ENCODE results near the gene RPS3. TPM values are rescaled to one million over a fixed set of nuclear protein-coding genes. Genes with fewer than 3 reads are reported as not detected.

RPS3 gene
- total and polyA plus RNA-seq, 2 of the 13 experiments (the other 11 are each of a cell fraction or from before 2014, with no cell fraction given): 2,143 to 3,616 TPM

DNA sequence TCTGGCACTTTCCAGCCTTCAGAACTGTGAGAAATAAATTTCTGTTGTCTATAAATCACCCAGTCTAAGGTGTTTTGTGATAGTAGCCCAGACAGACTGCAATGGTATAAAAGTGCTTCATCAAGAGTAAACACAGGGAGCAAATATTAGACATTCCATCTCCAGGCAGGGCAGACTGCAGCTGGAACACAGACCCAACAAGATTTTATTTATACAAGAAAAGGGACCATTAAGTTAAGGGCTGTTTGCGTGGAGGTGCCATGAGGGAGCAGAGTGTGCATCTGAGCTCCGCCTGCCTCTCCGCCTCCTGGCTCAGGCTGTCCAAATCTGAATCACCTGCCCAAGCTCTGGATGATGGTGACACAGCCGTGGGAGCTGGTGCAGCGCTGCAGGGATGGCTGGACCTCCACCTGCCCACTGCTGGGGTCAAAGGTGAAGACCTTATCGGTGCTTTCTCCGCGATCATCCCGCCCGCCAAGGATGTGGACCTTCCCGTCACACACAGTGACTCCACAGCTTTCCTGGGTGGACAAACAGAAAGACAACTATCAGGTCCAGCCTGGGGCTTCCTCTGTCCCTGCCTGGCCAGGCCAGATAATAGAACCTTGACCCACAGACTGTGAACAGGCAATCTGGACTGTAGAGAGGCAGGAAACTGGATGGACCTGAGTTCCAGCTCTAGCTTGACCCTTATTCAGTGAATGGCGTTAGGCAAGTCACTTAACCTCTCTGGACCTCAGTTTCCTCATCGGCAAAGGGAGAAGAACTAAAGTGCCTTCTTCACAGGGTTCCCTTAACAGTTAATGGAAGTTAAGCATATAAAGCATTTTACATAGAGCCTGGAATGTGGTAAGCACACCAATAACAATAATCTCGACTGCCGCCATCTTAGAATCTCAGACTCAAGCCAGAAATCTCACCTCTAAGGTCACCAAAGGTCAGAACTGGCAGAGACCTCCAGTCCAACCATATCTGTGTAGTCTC, 23.2 kb downstream of the RPS3 start (continued):
- TF ChIP-seq MLLT10 (CRISPR knock-in tag; IDR thresholded peaks at IDR 0.05) (no peak), FOXO4 (CRISPR knock-in tag; conservative IDR thresholded peaks at IDR 0.05) (no peak), ZNF788 (CRISPR knock-in tag; IDR thresholded peaks at IDR 0.05; ENCODE audit: borderline replicate concordance) (no peak; the same call in 1 of the 2 replicates)

DNA sequence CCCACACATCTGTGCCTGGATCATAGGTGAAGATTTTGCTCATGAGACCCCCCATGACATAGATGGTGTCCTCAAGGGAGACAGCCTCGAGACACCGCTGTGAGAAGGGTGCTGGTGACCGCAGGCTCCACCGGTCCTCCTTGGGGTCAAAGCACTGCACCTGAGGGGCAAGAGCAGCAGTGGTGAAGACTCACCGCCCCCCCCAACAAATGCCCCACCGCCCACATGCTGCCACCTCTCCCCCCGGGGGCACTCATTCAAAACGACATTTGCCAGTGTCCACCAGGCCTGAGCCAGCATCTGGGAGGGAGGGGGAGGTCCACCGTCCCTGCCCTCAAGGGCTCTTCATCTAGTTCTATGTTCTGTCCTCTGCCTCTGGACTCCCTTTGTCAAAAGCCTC, 24.4 kb downstream of the RPS3 start:
- FAIRE-seq: no peak
- Histone ChIP-seq H3K27ac (ENCODE audit: extremely low read length, insufficient read depth, low read length) (no peak overlapping the region), H3K36me3 (replicated peaks in 1 of 2; ENCODE audit: control insufficient read depth in 1 of 2, insufficient read depth in 2 of 2, low read length in 2 of 2) (no peaks in the 10 kb centered on the region), H2AFZ (ENCODE audit: low read length) (no peak overlapping the region), H3K9me3 (ENCODE audit: low read length) (no peaks in the 10 kb centered on the region), H3K27me3 (ENCODE audit: control insufficient read depth in 1 of 2, insufficient read depth in 2 of 2, low read length in 2 of 2) (no peaks in the 10 kb centered on the region), H3K79me2 (ENCODE audit: insufficient read depth, low read length) (no peaks in the 10 kb centered on the region), H4K20me1 (ENCODE audit: insufficient read depth, low read length) (peaks cover 10% of the 10 kb centered on the region), H3K9ac (ENCODE audit: insufficient read depth, low read depth, low read length) (no peak overlapping the region), H3K4me2 (ENCODE audit: low read depth, low read length) (no peak overlapping the region), H3K4me1 (ENCODE audit: insufficient read depth, low read length) (peaks cover 48% of the 10 kb centered on the region), H3K4me3 (replicated peaks in 1 of 3; ENCODE audit: insufficient read depth in 1 of 3, low read depth in 2 of 3, low read length in 3 of 3) (no peak overlapping the region)
- no TSS peak for BruUV-seq (replicated peaks)
- DNase-seq (ENCODE audit: low spot score): no peak
- TF ChIP-seq HMG20A (CRISPR knock-in tag; IDR thresholded peaks at IDR 0.05; ENCODE audit: borderline replicate concordance): no peak
- no peak for TF ChIP-seq MIER2 (CRISPR knock-in tag; IDR thresholded peaks at IDR 0.05)
- TF ChIP-seq SUZ12 (IDR thresholded peaks at IDR 0.05; ENCODE audit: low read depth, low read length): no peak
- no peak for TF ChIP-seq GATAD2A (CRISPR knock-in tag; IDR thresholded peaks at IDR 0.05)
- TF ChIP-seq MIER3 (CRISPR knock-in tag; IDR thresholded peaks at IDR 0.05; ENCODE audit: borderline replicate concordance): no peak
- TF ChIP-seq MAFK (conservative IDR thresholded peaks at IDR 0.05 in 1 of 2, IDR thresholded peaks at IDR 0.05 in 1 of 2; ENCODE audit: low read length in 2 of 2): no peak
- TF ChIP-seq ATAD3A (CRISPR knock-in tag; IDR thresholded peaks at IDR 0.05): no peak
- TF ChIP-seq, protein P1, sequence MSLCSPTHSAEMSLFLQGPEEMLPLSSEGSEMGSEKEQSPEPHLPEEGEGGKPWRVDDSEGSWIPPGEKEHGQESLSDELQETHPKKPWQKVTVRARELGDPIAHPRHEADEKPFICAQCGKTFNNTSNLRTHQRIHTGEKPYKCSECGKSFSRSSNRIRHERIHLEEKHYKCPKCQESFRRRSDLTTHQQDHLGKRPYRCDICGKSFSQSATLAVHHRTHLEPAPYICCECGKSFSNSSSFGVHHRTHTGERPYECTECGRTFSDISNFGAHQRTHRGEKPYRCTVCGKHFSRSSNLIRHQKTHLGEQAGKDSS (CRISPR knock-in tag; IDR thresholded peaks at IDR 0.05; ENCODE audit: borderline replicate concordance, low read depth): no peak
- no peak for TF ChIP-seq ZSCAN30 (CRISPR knock-in tag; IDR thresholded peaks at IDR 0.05)
- no peak for TF ChIP-seq MAFG (CRISPR knock-in tag; IDR thresholded peaks at IDR 0.05)
- TF ChIP-seq ZNF441 (CRISPR knock-in tag; IDR thresholded peaks at IDR 0.05; ENCODE audit: borderline replicate concordance): no peak
- POLR2A ChIA-PET: no interaction called here
- intact Hi-C loops (cut with micrococcal nuclease; ENCODE audit: unreplicated experiment) (loop anchor here (2.0 kb wide), 1 partner anchor 15 kb away; no protein-coding TSS in a partner anchor), in situ Hi-C loops (cut with HindIII; ENCODE audit: extremely low pct_ligation_motif_present, low pct_unique_long_range_greater_than_20kb) (no loop called here)
- CTCF ChIA-PET (ENCODE audit: low intra/inter-chr PET ratio, low total read pairs): no interaction called here
- no peak for ATAC-seq
- 78% methylated on average over 3 of the region's 9 CpGs for WGBS (ENCODE audit: low lambda C conversion rate)

Measured in HepG2 (cell line).